Gastroesophageal sphincter (tissue), 3 donors: Measurements from ENCODE around the gene OBI1.

ENCODE experiments used
- CTCF ChIP-seq, 4 experiments: fragments of 200-600 bp in 2 of 4; fragments of 450-650 bp in 2 of 4; sonication (generic) in 1 of 4; IDR thresholded peaks; one replicate each; pipeline ENCODE4 v1.5.1; 2017 to 2019; ENCODE audit warnings: antibody characterized with exemption in 4 of 4, mild to moderate bottlenecking in 2 of 4, moderate library complexity in 2 of 4
- EP300 ChIP-seq: sonication (generic); formaldehyde crosslinking; IDR thresholded peaks from one replicate; pipeline ENCODE4 v1.6.1; 2017; ENCODE audit warnings: antibody characterized with exemption, mild to moderate bottlenecking
- POLR2A ChIP-seq, 2 donors: fragments of 450-650 bp; IDR thresholded peaks; one replicate each; pipeline ENCODE4 v1.6.1; 2017; ENCODE audit warnings: antibody characterized with exemption in 2 of 2, mild to moderate bottlenecking in 2 of 2, moderate library complexity in 1 of 2
- POLR2AphosphoS5 ChIP-seq: sonication (generic); formaldehyde crosslinking; IDR thresholded peaks from one replicate; pipeline ENCODE4 v1.6.1; 2017; ENCODE audit warnings: antibody characterized with exemption

- TF ChIP-seq EP300 (no peak), CTCF (IDR thresholded peaks at IDR 0.05) (no peak), POLR2A (IDR thresholded peaks at IDR 0.05) (no peak), POLR2AphosphoS5 (no peak)
Observed at GRCh38 chr13:78674638-78675037, 15.7 kb upstream of the OBI1 start.
